ENCODE results near the gene CTDSPL.
A peak's percentile ranks its signal among the peaks of the same experiment; 100 is the strongest.

Gene CTDSPL

GRCh38 chr3:37943631-37944314 is 82.1 kb downstream of the CTDSPL start:
- DNase-seq (ENCODE audit: low spot score) = no peak

GRCh38 chr3:37944391-37944842 is 82.7 kb downstream of the CTDSPL start:
- DNase-seq (ENCODE audit: low spot score) = no peak

- no peak for DNase-seq (ENCODE audit: low spot score)
Measured at GRCh38 chr3:37945156-37945806, 83.6 kb downstream of the CTDSPL start.

GRCh38 chr3:37945807-37946530 is 84.3 kb downstream of the CTDSPL start:
- DNase-seq (ENCODE audit: low spot score) = no peak

- DNase-seq (ENCODE audit: low spot score) = no peak
Measured at GRCh38 chr3:37946531-37946889, 84.8 kb downstream of the CTDSPL start.

- no peak for DNase-seq (ENCODE audit: low spot score)
Measured at GRCh38 chr3:37949866-37950265, 88.2 kb downstream of the CTDSPL start.

GRCh38 chr3:37952564-37952963 is 90.9 kb downstream of the CTDSPL start:
- DNase-seq (ENCODE audit: low spot score) = no peak

- no peak for DNase-seq (ENCODE audit: low spot score)
Measured at GRCh38 chr3:37953226-37953625, 91.5 kb downstream of the CTDSPL start.

- no peak for DNase-seq (ENCODE audit: low spot score)
Measured at GRCh38 chr3:37953707-37954394, 92.2 kb downstream of the CTDSPL start.

GRCh38 chr3:37954881-37955280 is 93.2 kb downstream of the CTDSPL start:
- no peak for DNase-seq (ENCODE audit: low spot score)

GRCh38 chr3:37955918-37956707 is 94.4 kb downstream of the CTDSPL start:
- no peak for DNase-seq (ENCODE audit: low spot score)

- no peak for DNase-seq (ENCODE audit: low spot score)
Measured at GRCh38 chr3:37956723-37957538, 95.3 kb downstream of the CTDSPL start.

- DNase-seq (ENCODE audit: low spot score) = no peak
Measured at GRCh38 chr3:37957539-37957936, 95.9 kb downstream of the CTDSPL start.

GRCh38 chr3:37961622-37962431 is 100.1 kb downstream of the CTDSPL start:
- no peak for DNase-seq (ENCODE audit: low spot score)

- DNase-seq (ENCODE audit: low spot score) = no peak
Measured at GRCh38 chr3:37963016-37963415, 101.3 kb downstream of the CTDSPL start.

- DNase-seq (ENCODE audit: low spot score) = no peak
Measured at GRCh38 chr3:37963635-37964034, 102.0 kb downstream of the CTDSPL start.

- DNase-seq (ENCODE audit: low spot score) = no peak
Measured at GRCh38 chr3:37964146-37964545, 102.5 kb downstream of the CTDSPL start.

GRCh38 chr3:37964716-37965115 is 103.0 kb downstream of the CTDSPL start:
- no peak for DNase-seq (ENCODE audit: low spot score)

GRCh38 chr3:37967260-37967881 is 105.7 kb downstream of the CTDSPL start:
- DNase-seq (ENCODE audit: low spot score) = peak; percentile 49

GRCh38 chr3:37968199-37968598 is 106.5 kb downstream of the CTDSPL start:
- no peak for DNase-seq (ENCODE audit: low spot score)
